Thoracic aorta (tissue), 2 donors: ENCODE results near the gene ORC4. TPM values are rescaled to one million over a fixed set of nuclear protein-coding genes. Genes with fewer than 3 reads are reported as not detected.

Experiments
- ATAC-seq: fragments of 150-250 bp; one replicate; pipeline ENCODE4 v1.8.0; 2017; ENCODE audit warnings: low read depth; ENCODE audit not compliant: insufficient number of reproducible peaks, low FRiP score
- DNase-seq: peaks from one replicate; pipeline ENCODE4 v3.0.0-alpha.2; 2020; ENCODE audit warnings: low spot score
- H3K27ac ChIP-seq, 2 donors: fragments of 200-600 bp; sonication (generic); 1 replicate in 1 of 2; 2 replicates in 1 of 2; pipeline ENCODE4 v1.5.1; 2016; ENCODE audit warnings: mild to moderate bottlenecking in 2 of 2, moderate library complexity in 2 of 2
- H3K27me3 ChIP-seq: fragments of 200-600 bp; sonication (generic); replicated peaks from 2 replicates; pipeline ENCODE4 v1.6.0; 2016; ENCODE audit warnings: mild to moderate bottlenecking; ENCODE audit not compliant: insufficient read depth
- H3K36me3 ChIP-seq: fragments of 200-600 bp; sonication (generic); one replicate; pipeline ENCODE4 v1.5.1; 2016
- H3K4me1 ChIP-seq, 2 donors: fragments of 200-600 bp; sonication (generic); 1 replicate in 1 of 2; 2 replicates in 1 of 2; pipeline versions ENCODE4 v1.5.1 to v1.6.0; 2016; ENCODE audit warnings: low read depth in 2 of 2, mild to moderate bottlenecking in 1 of 2; ENCODE audit not compliant: control insufficient read depth in 1 of 2
- H3K4me3 ChIP-seq: fragments of 200-600 bp; sonication (generic); 2 replicates; pipeline ENCODE4 v1.5.1; 2016; ENCODE audit warnings: mild to moderate bottlenecking
- H3K9me3 ChIP-seq: fragments of 200-600 bp; sonication (generic); 2 replicates; pipeline ENCODE4 v1.5.1; 2016
- total RNA-seq, 2 donors: library from RNA; depleted of rRNA; stranded (reverse); fragments of >200 nt; gene quantifications; one replicate each; pipeline versions ENCODE4 v1.1.0 to v1.2.3, GENCODE V29; 2016
- TF ChIP-seq, protein P1 (sequence below): fragments of 200-600 bp; sonication (generic); IDR thresholded peaks from one replicate; pipeline ENCODE4 v1.5.1; 2019; ENCODE audit warnings: antibody characterized with exemption

Gene ORC4
- total RNA-seq, 2 donors from 2014 or later: 12.2 to 57.9 TPM

DNA sequence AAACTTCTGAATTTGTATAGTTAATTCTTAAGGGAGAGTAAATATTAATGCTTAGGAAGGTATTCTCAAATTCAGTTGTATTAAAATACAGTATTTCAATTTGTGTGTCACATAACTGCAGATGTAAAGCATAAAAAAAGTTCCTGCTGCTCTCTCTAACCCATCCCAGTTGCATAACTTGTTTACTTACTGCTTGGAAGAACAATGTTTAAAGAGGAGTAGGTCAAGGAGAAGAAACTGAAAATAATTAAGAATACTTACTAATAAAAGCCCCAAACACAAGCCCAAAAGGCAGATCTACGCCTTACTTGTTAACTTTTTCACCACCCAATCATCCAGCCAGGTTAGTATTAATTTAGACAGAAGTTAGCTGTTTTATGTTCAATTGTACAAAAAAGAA, 81.2 kb downstream of the ORC4 start:
- no peak for DNase-seq
- H3K27me3 ChIP-seq: no peaks in the 10 kb centered on the region
- ATAC-seq: no peak
- no peak overlapping the region for H3K27ac ChIP-seq
- peaks cover 7% of the 10 kb centered on the region for H3K36me3 ChIP-seq
- no peaks in the 10 kb centered on the region for H3K9me3 ChIP-seq
- TF ChIP-seq, protein P1, sequence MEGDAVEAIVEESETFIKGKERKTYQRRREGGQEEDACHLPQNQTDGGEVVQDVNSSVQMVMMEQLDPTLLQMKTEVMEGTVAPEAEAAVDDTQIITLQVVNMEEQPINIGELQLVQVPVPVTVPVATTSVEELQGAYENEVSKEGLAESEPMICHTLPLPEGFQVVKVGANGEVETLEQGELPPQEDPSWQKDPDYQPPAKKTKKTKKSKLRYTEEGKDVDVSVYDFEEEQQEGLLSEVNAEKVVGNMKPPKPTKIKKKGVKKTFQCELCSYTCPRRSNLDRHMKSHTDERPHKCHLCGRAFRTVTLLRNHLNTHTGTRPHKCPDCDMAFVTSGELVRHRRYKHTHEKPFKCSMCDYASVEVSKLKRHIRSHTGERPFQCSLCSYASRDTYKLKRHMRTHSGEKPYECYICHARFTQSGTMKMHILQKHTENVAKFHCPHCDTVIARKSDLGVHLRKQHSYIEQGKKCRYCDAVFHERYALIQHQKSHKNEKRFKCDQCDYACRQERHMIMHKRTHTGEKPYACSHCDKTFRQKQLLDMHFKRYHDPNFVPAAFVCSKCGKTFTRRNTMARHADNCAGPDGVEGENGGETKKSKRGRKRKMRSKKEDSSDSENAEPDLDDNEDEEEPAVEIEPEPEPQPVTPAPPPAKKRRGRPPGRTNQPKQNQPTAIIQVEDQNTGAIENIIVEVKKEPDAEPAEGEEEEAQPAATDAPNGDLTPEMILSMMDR: no peak
- H3K4me1 ChIP-seq: no peaks in the 10 kb centered on the region
- H3K4me3 ChIP-seq: no peak overlapping the region

DNA sequence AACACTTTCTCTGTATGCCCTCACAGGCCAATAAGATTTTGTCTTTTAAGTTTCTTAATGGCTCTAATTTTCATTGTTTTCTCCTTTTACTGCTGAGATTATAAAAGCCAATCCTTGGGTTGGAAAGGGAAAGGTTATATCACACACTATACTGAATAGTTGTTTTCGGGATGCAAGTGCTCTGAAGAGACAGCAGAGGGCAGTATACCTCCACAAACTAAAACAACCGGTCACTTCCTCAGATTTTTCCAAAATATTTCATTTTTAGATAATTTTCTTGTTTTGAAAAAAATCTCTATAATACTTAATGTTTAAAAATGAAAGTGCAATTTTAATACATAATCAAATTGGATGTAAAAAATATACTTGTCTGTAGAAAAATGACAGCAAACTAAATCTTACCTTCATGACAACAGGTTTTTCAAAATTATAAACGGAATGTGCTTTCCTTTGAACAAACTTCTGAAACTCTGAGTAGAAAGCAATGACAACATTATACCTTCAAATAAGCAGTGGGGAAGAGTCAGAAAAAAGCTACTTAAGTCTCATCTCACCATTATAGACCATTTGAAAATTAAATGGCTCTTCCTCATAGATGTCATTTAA, 82.7 kb downstream of the ORC4 start:
- Histone ChIP-seq H3K27ac (no peak overlapping the region), H3K36me3 (peaks cover 9% of the 10 kb centered on the region), H3K4me1 (no peaks in the 10 kb centered on the region), H3K9me3 (no peaks in the 10 kb centered on the region), H3K4me3 (no peak overlapping the region), H3K27me3 (no peaks in the 10 kb centered on the region)
- ATAC-seq (no peak), DNase-seq (no peak)
- TF ChIP-seq, protein P1: peak; percentile 78

DNA sequence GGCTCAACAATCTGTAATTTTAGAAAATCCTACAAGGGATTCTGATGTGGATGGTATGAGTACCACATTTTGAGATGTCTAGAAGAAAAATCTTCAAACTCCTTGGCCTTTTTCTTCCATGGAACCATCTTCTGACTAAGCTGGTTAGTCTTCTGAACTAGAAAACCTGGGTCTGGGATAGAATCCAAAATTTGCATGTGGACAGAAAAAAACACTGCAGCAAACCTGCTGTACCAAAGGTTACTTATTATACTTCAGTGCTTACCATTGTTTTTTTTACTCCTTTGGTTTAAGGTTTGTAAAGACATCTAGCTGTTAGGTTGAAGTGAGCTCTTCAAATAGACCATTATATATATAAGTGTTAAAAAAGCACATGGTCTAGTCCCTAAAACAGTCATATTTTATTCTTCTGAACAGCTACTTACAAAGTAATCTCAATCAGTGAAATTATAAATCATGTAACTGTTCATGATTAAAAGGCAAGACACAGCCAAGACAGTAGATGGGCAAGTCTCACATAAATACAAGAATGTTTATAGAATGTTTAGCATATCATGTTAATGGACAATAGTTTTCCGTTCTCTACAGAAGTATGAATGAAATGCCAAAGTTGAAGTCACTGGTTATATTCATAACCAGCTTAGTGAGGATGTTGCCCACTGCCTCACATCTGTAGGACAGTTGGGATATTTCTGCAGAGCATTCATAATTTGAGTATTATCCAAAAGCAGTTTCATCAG, 85.5 kb downstream of the ORC4 start:
- Histone ChIP-seq H3K9me3 (no peaks in the 10 kb centered on the region), H3K36me3 (peaks cover 9% of the 10 kb centered on the region), H3K4me1 (no peaks in the 10 kb centered on the region), H3K4me3 (no peak overlapping the region), H3K27me3 (no peaks in the 10 kb centered on the region), H3K27ac (no peak overlapping the region)
- no peak for DNase-seq
- TF ChIP-seq, protein P1: no peak
- no peak for ATAC-seq

DNA sequence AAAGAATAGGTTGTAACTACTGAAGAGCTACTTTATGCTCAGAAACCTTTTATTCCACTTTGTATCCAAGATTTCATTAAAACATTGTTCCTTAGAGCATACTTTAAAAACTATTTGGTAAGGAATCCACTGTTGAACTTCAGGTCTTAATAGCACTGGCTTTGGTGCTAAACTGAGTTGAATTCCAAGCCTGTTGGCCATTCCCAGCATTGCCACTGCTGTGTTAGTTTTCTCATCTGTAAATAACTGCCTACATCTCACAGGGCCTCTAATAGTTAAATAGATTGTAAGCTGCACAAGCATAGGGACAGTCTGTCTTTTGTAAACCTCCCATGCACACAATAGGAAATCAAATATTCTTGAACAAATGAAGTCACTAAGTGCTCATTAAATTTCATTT, 86.6 kb downstream of the ORC4 start:
- H3K4me1 ChIP-seq: no peaks in the 10 kb centered on the region
- no peak overlapping the region for H3K4me3 ChIP-seq
- TF ChIP-seq, protein P1: no peak
- no peak for ATAC-seq
- no peaks in the 10 kb centered on the region for H3K27me3 ChIP-seq
- no peak for DNase-seq
- H3K36me3 ChIP-seq: peaks cover 9% of the 10 kb centered on the region
- no peak overlapping the region for H3K27ac ChIP-seq
- H3K9me3 ChIP-seq: no peaks in the 10 kb centered on the region

DNA sequence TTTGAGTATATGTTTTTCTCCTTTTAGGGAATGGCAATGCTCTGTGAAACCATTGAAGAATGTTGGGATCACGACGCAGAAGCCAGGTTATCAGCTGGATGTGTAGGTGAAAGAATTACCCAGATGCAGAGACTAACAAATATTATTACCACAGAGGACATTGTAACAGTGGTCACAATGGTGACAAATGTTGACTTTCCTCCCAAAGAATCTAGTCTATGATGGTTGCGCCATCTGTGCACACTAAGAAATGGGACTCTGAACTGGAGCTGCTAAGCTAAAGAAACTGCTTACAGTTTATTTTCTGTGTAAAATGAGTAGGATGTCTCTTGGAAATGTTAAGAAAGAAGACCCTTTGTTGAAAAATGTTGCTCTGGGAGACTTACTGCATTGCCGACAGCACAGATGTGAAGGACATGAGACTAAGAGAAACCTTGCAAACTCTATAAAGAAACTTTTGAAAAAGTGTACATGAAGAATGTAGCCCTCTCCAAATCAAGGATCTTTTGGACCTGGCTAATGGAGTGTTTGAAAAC, 93.4 kb downstream of the ORC4 start:
- Histone ChIP-seq H3K9me3 (no peaks in the 10 kb centered on the region), H3K27me3 (no peaks in the 10 kb centered on the region), H3K36me3 (no peaks in the 10 kb centered on the region), H3K4me3 (no peak overlapping the region), H3K4me1 (peaks cover 0 to 9% of the 10 kb centered on the region in 2 donors), H3K27ac (no peak overlapping the region)
- TF ChIP-seq, protein P1: no peak
- ATAC-seq (no peak), DNase-seq (no peak)
